Lower leg skin (tissue), 4 donors: Measurements from ENCODE around the gene EFEMP2. TPM values are rescaled to one million over a fixed set of nuclear protein-coding genes. Genes with fewer than 3 reads are reported as not detected.

Experiments
- DNase-seq, 2 donors: peaks; one replicate each; pipeline ENCODE4 v3.0.0-alpha.2; 2019; ENCODE audit warnings: low spot score in 2 of 2
- H3K4me3 ChIP-seq: fragments of 200-600 bp; sonication (generic); 2 replicates; pipeline ENCODE4 v1.5.1; 2017; ENCODE audit warnings: mild to moderate bottlenecking, low read depth; ENCODE audit not compliant: poor library complexity, severe bottlenecking
- CTCF ChIP-seq, 3 donors: fragments of 450-650 bp; IDR thresholded peaks; one replicate each; pipeline ENCODE4 v1.5.1; 2016; ENCODE audit warnings: antibody characterized with exemption in 3 of 3, mild to moderate bottlenecking in 3 of 3, moderate library complexity in 2 of 3
- POLR2A ChIP-seq, 2 donors: fragments of 450-650 bp; IDR thresholded peaks; one replicate each; pipeline ENCODE4 v1.6.1; 2016 to 2017; ENCODE audit warnings: antibody characterized with exemption in 2 of 2, mild to moderate bottlenecking in 1 of 2, moderate library complexity in 1 of 2
- WGBS, 2 donors: methylation state at CpG; one replicate each; pipeline ENCODE4 v1.1.5; 2018; 5-methylcytosine and 5-hydroxymethylcytosine counted together
- intact Hi-C: fragments of 100-400 bp; cut with DNase I; formaldehyde crosslinking; loops from one replicate; pipeline ENCODE4 v1.15.0; 2023; ENCODE audit warnings: low total_unique reads
- total RNA-seq, 4 donors: library from RNA; depleted of rRNA; stranded (reverse); fragments of >200 nt; gene quantifications; one replicate each; pipeline ENCODE4 v1.1.0, GENCODE V29; 2016

Gene EFEMP2
- total RNA-seq, 4 donors from 2014 or later, result 12.0 to 29.8 (median 16.3) TPM

- intact Hi-C loops, result no loop called here
- TF ChIP-seq POLR2A (IDR thresholded peaks at IDR 0.05) (no peak), CTCF (IDR thresholded peaks at IDR 0.05) (no peak)
- WGBS, 2 donors, result 3% methylated on average over 19 to 32 of the region's 57 CpGs
- DNase-seq, result peak; percentile 83 to 97
- peak overlapping the region; percentile 94 for H3K4me3 ChIP-seq
Measured at GRCh38 chr11:65856689-65857499, 15.7 kb downstream of the EFEMP2 start.

DNA sequence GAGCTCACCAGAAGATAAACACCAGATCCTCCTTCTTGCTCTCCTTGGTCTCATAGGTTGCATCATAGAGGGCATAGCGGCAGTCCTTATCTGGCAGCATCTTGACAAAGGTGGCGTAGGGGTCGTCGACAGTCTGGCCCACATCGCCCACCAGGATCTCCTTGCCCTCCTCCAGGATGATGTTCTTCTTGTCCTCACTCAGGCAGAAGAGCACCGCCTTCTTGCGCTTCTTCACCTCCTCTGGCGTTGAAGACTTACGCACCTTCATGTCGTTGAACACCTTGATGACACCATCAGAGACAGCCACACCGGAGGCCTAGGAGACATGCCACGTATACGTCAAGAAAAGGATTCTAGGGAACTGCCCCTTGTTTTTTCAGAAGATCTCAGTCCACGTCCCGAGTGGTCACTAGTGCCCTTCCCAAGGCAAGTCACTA, 16.7 kb downstream of the EFEMP2 start:
- TF ChIP-seq POLR2A (IDR thresholded peaks at IDR 0.05), result no peak
- no peak for TF ChIP-seq CTCF (IDR thresholded peaks at IDR 0.05)

DNA sequence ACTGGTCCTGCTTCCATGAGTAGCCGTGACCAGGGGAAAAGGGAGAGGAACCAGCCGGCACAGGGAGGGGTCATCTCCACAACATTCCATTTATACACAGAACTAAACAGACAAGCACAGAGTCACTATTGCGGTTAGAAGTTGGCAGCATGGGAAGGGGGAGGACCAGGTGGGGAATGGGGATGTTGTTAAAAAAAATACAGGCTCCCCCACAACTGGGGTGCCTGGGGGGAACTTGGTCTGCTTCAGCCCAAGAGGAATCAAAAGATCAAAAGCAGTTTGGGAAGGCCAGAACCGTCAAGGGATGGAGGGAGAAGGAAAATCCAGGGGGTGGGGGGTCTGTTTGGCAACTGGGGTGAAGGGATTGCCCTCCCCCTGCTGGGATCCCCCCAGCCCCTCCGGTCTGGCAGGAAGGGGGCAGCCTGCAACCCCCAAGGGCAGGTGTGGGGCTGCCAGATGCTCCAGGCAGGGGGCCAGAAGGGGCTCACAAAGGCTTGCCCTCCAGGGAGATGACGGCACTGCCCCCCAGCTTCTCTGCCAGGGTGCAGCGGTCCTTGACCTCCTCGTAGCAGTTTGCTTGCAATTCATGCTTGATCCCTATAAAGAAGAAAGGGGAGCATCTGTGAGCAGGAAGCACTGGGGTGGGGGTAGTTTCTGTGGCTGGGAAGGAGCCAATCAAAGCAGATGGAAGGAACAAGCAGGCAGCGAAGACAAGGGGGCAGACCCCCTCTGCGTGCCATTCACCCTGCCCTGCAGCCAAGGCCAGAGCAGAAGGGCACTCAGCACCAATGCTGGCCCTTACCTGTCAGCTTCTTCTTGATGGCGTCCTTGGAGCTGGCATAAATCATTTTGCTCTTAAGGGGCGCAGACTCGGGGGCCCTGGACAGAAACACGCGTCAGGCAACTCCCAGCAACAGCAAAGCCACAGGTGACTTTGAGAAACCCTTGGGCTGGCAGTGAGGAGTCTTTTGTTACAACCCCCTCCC, 17.5 kb downstream of the EFEMP2 start:
- 78 to 79% methylated on average over 15 of the region's 15 CpGs for WGBS, 2 donors
- TF ChIP-seq CTCF (IDR thresholded peaks at IDR 0.05) (no peak), POLR2A (IDR thresholded peaks at IDR 0.05) (no peak)
- no peak overlapping the region for H3K4me3 ChIP-seq
- DNase-seq, result no peak
- intact Hi-C loops, result no loop called here

More for the DNA sequence above, 16.7 kb downstream of the EFEMP2 start:
- 78 to 84% methylated on average over 15 of the region's 15 CpGs for WGBS, 2 donors
- intact Hi-C loops, result no loop called here
- H3K4me3 ChIP-seq, result no peak overlapping the region
- no peak for DNase-seq

- H3K4me3 ChIP-seq, result no peak overlapping the region
- intact Hi-C loops, result no loop called here
- no peak for DNase-seq
- 74 to 80% methylated on average over 3 to 4 of the region's 4 CpGs for WGBS, 2 donors
- TF ChIP-seq CTCF (IDR thresholded peaks at IDR 0.05) (peak in 1 of 3 donors; percentile 88), POLR2A (IDR thresholded peaks at IDR 0.05) (no peak)
Measured at GRCh38 chr11:65854161-65854592, 18.4 kb downstream of the EFEMP2 start.

GRCh38 chr11:65853246-65853979, 19.2 kb downstream of the EFEMP2 start:
- intact Hi-C loops, result no loop called here
- 75 to 84% methylated on average over 6 of the region's 6 CpGs for WGBS, 2 donors
- no peak for DNase-seq
- no peak overlapping the region for H3K4me3 ChIP-seq
- TF ChIP-seq POLR2A (IDR thresholded peaks at IDR 0.05) (no peak), CTCF (IDR thresholded peaks at IDR 0.05) (no peak)
